PC-9 (cell line): Measurements from ENCODE around the gene RAB7B.

Source experiments
- CTCF ChIP-seq: fragments of 200-600 bp; sonication (generic); conservative IDR thresholded peaks from 2 replicates; pipeline ENCODE4 v1.6.1; 2017; ENCODE audit warnings: mixed run types, antibody characterized with exemption, mild to moderate bottlenecking, moderate library complexity
- EZH2 ChIP-seq: fragments of 200-600 bp; sonication (generic); IDR thresholded peaks from 2 replicates; pipeline ENCODE4 v1.8.0; 2017; ENCODE audit warnings: antibody characterized with exemption, low read depth

GRCh38 chr1:206002160-206002559 is 1.0 kb downstream of the RAB7B start:
- no peak for TF ChIP-seq EZH2
- TF ChIP-seq CTCF = no peak
